ENCODE measurements around the gene CNTNAP2.

Gene CNTNAP2

GRCh38 chr7:147810269-147810668 is 1693.7 kb downstream of the CNTNAP2 start:
- H3K4me1 ChIP-seq (ENCODE audit: insufficient read depth, low read length) = no peaks in the 10 kb centered on the region
- H3K9ac ChIP-seq (ENCODE audit: low read depth, low read length) = no peak overlapping the region
- H3K4me3 ChIP-seq (ENCODE audit: low read length) = no peak overlapping the region
- no peak overlapping the region for H3K27ac ChIP-seq (ENCODE audit: low read length)
- H3K27me3 ChIP-seq (ENCODE audit: insufficient read depth, low read length) = no peaks in the 10 kb centered on the region
- no peaks in the 10 kb centered on the region for H3K36me3 ChIP-seq (ENCODE audit: insufficient read depth, low read depth, low read length)
- no peaks in the 10 kb centered on the region; the same call in 1 of the 2 replicates for H3K9me3 ChIP-seq (ENCODE audit: insufficient read depth, low read depth, low read length)

DNA sequence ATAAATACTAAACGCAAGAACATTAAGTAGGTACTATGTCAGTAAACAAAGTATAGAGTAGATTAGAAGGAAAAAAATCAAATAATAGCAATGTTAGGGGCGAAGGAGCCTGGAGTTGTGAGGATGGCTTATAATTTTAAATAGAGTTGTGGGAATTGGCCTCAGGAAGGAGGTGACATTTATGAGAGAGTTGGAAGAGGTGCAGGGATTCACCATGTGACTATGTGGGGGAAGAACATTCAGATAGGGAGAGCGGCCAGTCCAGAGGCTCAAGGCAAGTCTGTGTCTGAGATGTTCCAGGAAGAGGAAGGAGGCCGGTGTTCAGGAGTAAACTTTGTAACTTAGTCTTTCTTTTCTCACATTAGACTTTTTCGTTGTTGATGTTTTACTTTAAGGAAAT is 1695.3 kb downstream of the CNTNAP2 start:
- Histone ChIP-seq H3K27ac (ENCODE audit: low read length) (no peak overlapping the region), H3K4me1 (ENCODE audit: insufficient read depth, low read length) (no peaks in the 10 kb centered on the region), H3K36me3 (ENCODE audit: insufficient read depth, low read depth, low read length) (no peaks in the 10 kb centered on the region), H3K9ac (ENCODE audit: low read depth, low read length) (no peak overlapping the region), H3K9me3 (ENCODE audit: insufficient read depth, low read depth, low read length) (no peaks in the 10 kb centered on the region), H3K27me3 (ENCODE audit: insufficient read depth, low read length) (no peaks in the 10 kb centered on the region), H3K4me3 (ENCODE audit: low read length) (no peak overlapping the region)

DNA sequence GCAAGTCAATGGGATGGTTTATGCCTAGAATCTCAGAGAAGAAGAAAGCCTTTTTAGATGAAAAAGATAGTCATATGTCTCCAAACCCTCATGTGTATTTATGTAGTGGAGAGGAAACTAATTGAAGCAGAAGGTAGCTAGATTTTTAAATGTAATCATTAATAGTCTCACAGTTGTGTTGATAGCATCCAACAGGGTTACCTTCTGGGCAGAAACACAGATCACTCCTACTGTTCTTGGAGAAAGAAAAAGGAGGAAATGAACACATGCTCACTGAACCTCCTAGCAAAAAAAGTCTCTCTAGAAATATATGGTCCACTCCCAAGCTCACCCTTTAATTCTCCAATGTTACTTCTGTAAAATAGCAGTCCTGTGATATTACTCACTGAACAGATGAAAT is 1696.7 kb downstream of the CNTNAP2 start:
- H3K9ac ChIP-seq (ENCODE audit: low read depth, low read length) = no peak overlapping the region
- no peaks in the 10 kb centered on the region for H3K27me3 ChIP-seq (ENCODE audit: insufficient read depth, low read length)
- no peaks in the 10 kb centered on the region for H3K36me3 ChIP-seq (ENCODE audit: insufficient read depth, low read depth, low read length)
- no peaks in the 10 kb centered on the region for H3K9me3 ChIP-seq (ENCODE audit: insufficient read depth, low read depth, low read length)
- no peaks in the 10 kb centered on the region for H3K4me1 ChIP-seq (ENCODE audit: insufficient read depth, low read length)
- H3K27ac ChIP-seq (ENCODE audit: low read length) = no peak overlapping the region
- no peak overlapping the region for H3K4me3 ChIP-seq (ENCODE audit: low read length)

GRCh38 chr7:147818317-147818716 is 1701.7 kb downstream of the CNTNAP2 start:
- Histone ChIP-seq H3K9ac (ENCODE audit: low read depth, low read length) (no peak overlapping the region), H3K36me3 (ENCODE audit: insufficient read depth, low read depth, low read length) (no peaks in the 10 kb centered on the region), H3K9me3 (ENCODE audit: insufficient read depth, low read depth, low read length) (no peaks in the 10 kb centered on the region), H3K27me3 (ENCODE audit: insufficient read depth, low read length) (no peaks in the 10 kb centered on the region), H3K27ac (ENCODE audit: low read length) (no peak overlapping the region), H3K4me3 (ENCODE audit: low read length) (no peak overlapping the region), H3K4me1 (ENCODE audit: insufficient read depth, low read length) (no peaks in the 10 kb centered on the region; the same call in 1 of the 2 replicates)

DNA sequence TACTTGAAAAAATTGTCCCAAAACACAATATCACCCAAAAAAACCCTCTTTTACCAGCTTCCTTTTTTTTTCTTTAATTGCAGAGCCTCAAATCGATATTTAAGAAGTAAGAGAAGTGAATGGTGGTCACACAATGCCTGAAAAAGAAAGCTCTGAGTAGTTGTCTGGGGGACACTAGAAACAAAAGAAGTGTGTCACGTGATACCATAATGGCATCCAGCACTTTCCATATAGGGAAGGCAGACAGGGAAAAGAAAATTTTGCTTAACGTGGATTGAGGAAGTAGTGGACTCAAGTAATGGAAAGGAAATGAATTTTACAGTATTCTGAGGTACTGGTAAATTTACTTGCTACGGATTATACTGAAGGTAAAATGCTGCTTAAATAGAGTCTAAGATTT is 1708.1 kb downstream of the CNTNAP2 start:
- Histone ChIP-seq H3K4me1 (ENCODE audit: insufficient read depth, low read length) (no peaks in the 10 kb centered on the region; the same call in 1 of the 2 replicates), H3K27ac (ENCODE audit: low read length) (no peak overlapping the region), H3K9me3 (ENCODE audit: insufficient read depth, low read depth, low read length) (no peaks in the 10 kb centered on the region), H3K36me3 (ENCODE audit: insufficient read depth, low read depth, low read length) (no peaks in the 10 kb centered on the region), H3K27me3 (ENCODE audit: insufficient read depth, low read length) (no peaks in the 10 kb centered on the region), H3K9ac (ENCODE audit: low read depth, low read length) (no peak overlapping the region), H3K4me3 (ENCODE audit: low read length) (no peak overlapping the region)

DNA sequence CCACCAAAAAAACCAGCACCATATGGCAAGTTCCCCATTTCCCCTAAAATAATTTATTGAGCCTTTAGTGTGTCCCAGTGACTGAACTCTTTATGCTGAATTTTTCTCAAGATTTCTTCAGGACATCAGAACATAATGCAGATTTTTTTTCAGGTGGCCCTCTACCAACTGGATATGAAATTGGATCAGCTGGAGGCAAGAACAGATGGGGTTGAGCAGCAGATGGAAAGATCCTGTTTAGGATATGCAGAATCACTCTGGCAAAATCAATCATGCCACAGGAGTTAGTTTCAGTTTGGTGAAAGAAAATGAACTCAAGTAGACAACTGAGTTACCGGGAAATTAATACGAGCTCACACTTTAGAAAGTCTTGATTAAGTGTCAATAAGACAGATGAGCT is 1712.4 kb downstream of the CNTNAP2 start:
- H3K9ac ChIP-seq (ENCODE audit: low read depth, low read length) = no peak overlapping the region
- no peaks in the 10 kb centered on the region for H3K36me3 ChIP-seq (ENCODE audit: insufficient read depth, low read depth, low read length)
- no peaks in the 10 kb centered on the region for H3K9me3 ChIP-seq (ENCODE audit: insufficient read depth, low read depth, low read length)
- H3K4me1 ChIP-seq (ENCODE audit: insufficient read depth, low read length) = no peaks in the 10 kb centered on the region
- H3K4me3 ChIP-seq (ENCODE audit: low read length) = no peak overlapping the region
- no peak overlapping the region for H3K27ac ChIP-seq (ENCODE audit: low read length)
- no peaks in the 10 kb centered on the region for H3K27me3 ChIP-seq (ENCODE audit: insufficient read depth, low read length)

DNA sequence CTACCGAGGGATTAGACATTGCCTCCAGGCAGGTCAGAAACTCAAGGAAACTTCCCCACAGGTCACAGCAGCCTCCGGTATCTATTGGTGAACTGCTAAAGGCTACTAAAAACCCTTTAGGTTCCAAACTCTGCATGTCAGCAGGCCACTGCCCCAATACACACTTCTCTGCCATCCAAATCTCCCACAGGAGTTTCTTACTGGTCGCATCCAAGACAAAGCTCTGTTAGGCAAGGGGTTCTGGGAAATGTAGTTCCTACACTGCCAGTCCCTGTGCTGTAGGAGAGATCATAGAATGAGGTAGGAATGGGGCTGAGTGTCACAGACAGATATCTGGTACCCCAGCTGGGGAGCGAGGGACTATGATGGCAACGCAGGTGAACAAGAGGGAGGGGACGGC is 1717.0 kb downstream of the CNTNAP2 start:
- Histone ChIP-seq H3K4me3 (ENCODE audit: low read length) (no peak overlapping the region), H3K9ac (ENCODE audit: low read depth, low read length) (no peak overlapping the region), H3K27me3 (ENCODE audit: insufficient read depth, low read length) (no peaks in the 10 kb centered on the region), H3K9me3 (ENCODE audit: insufficient read depth, low read depth, low read length) (peaks cover 6% of the 10 kb centered on the region; the same call in 1 of the 2 replicates), H3K4me1 (ENCODE audit: insufficient read depth, low read length) (no peaks in the 10 kb centered on the region), H3K27ac (ENCODE audit: low read length) (no peak overlapping the region), H3K36me3 (ENCODE audit: insufficient read depth, low read depth, low read length) (no peaks in the 10 kb centered on the region)

DNA sequence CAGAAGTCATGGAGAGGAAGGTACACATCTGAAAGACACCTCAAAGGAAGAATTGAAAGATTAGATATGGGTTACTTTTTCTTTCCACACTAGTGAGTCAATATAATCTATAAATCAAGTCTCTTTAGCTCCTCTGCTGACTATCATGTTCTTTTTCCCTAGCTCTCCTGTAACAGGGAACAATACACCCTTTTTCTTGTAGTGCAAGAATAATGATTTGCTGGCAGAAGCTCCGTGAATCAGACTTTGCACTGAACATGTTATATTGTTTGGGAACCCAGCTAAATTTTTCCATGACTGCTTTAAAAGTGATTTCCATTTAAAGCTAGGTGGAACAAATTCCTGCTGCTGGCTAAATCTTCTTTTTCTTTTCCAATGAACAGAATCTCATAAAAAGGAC is 1717.4 kb downstream of the CNTNAP2 start:
- peaks cover 7% of the 10 kb centered on the region; the same call in 1 of the 2 replicates for H3K9me3 ChIP-seq (ENCODE audit: insufficient read depth, low read depth, low read length)
- no peaks in the 10 kb centered on the region for H3K4me1 ChIP-seq (ENCODE audit: insufficient read depth, low read length)
- H3K9ac ChIP-seq (ENCODE audit: low read depth, low read length) = no peak overlapping the region
- no peak overlapping the region for H3K27ac ChIP-seq (ENCODE audit: low read length)
- H3K4me3 ChIP-seq (ENCODE audit: low read length) = no peak overlapping the region
- no peaks in the 10 kb centered on the region for H3K36me3 ChIP-seq (ENCODE audit: insufficient read depth, low read depth, low read length)
- H3K27me3 ChIP-seq (ENCODE audit: insufficient read depth, low read length) = no peaks in the 10 kb centered on the region

DNA sequence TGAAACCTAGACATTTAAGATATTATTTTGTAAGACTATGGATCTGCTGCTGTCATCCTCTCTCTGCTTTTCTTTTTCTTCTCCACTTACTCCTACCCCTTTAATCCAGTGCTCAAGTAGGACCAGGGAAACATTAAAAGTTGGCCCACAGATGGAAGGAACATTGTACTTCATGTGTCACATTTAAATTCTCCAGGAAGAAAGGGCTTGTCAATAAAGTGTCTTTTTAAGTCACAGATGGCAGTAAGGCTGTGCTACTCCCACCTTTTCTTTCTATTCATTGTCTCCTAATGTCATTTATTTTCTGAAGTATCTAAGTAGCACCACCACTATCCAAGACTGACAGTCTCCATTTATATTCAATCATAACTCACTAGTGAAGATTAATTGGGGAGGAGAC is 1736.2 kb downstream of the CNTNAP2 start:
- no peaks in the 10 kb centered on the region; the same call in 1 of the 2 replicates for H3K9me3 ChIP-seq (ENCODE audit: insufficient read depth, low read depth, low read length)
- H3K4me1 ChIP-seq (ENCODE audit: insufficient read depth, low read length) = no peaks in the 10 kb centered on the region
- H3K4me3 ChIP-seq (ENCODE audit: low read length) = no peak overlapping the region
- no peaks in the 10 kb centered on the region for H3K36me3 ChIP-seq (ENCODE audit: insufficient read depth, low read depth, low read length)
- no peak overlapping the region for H3K9ac ChIP-seq (ENCODE audit: low read depth, low read length)
- no peaks in the 10 kb centered on the region for H3K27me3 ChIP-seq (ENCODE audit: insufficient read depth, low read length)
- no peak overlapping the region for H3K27ac ChIP-seq (ENCODE audit: low read length)

- Histone ChIP-seq H3K9ac (ENCODE audit: low read depth, low read length) (no peak overlapping the region), H3K27me3 (ENCODE audit: insufficient read depth, low read length) (no peaks in the 10 kb centered on the region)
These were observed 1740.8 kb downstream of the CNTNAP2 start for GRCh38 chr7:147857152-147858140.

DNA sequence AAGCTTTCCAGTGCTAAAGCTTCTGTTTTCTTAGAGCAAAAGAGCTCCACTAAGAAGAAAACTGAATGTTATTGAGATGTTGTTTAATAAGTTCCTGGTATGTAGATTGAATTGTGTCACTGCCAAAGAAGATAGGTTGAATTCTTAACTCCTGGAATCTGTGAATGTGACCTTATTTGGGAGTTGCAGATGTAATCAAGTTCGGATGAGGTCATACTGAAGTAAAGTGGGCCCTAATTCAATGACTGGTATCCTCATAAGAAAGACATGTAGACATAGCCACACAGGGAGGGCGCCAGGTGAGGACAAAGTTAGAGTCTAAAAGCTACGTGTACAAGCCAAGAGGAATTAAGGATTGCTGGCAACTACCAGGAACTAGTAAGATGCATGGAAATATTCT is 1741.8 kb downstream of the CNTNAP2 start:
- Histone ChIP-seq H3K9ac (ENCODE audit: low read depth, low read length) (no peak overlapping the region), H3K4me3 (ENCODE audit: low read length) (no peak overlapping the region), H3K36me3 (ENCODE audit: insufficient read depth, low read depth, low read length) (no peaks in the 10 kb centered on the region), H3K27ac (ENCODE audit: low read length) (no peak overlapping the region), H3K9me3 (ENCODE audit: insufficient read depth, low read depth, low read length) (no peaks in the 10 kb centered on the region; the same call in 1 of the 2 replicates), H3K27me3 (ENCODE audit: insufficient read depth, low read length) (no peaks in the 10 kb centered on the region), H3K4me1 (ENCODE audit: insufficient read depth, low read length) (no peaks in the 10 kb centered on the region)

More at GRCh38 chr7:147857152-147858140, 1740.8 kb downstream of the CNTNAP2 start:
- Histone ChIP-seq H3K27ac (ENCODE audit: low read length) (no peak overlapping the region), H3K4me1 (ENCODE audit: insufficient read depth, low read length) (no peaks in the 10 kb centered on the region), H3K4me3 (ENCODE audit: low read length) (no peak overlapping the region), H3K9me3 (ENCODE audit: insufficient read depth, low read depth, low read length) (no peaks in the 10 kb centered on the region; the same call in 1 of the 2 replicates), H3K36me3 (ENCODE audit: insufficient read depth, low read depth, low read length) (no peaks in the 10 kb centered on the region)

DNA sequence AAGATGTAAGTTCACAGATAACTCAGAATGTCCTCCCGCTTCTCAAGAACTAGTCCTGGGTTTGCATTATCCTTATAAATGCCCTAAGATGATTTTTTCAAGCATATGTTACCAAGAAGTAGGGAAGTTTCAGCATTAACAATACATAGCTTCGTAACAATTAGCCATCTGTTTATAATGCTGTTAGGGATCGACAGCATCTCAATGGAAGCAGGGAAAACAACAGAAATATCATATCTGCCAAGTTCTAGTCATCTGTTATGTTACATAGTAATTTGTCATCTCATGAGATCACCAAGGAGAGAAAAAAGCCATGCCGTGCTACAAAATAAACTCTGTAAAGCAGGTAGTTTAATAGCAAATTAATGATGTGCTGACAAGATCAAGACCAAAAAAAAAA is 1742.4 kb downstream of the CNTNAP2 start:
- Histone ChIP-seq H3K4me1 (ENCODE audit: insufficient read depth, low read length) (no peaks in the 10 kb centered on the region), H3K27me3 (ENCODE audit: insufficient read depth, low read length) (no peaks in the 10 kb centered on the region), H3K36me3 (ENCODE audit: insufficient read depth, low read depth, low read length) (no peaks in the 10 kb centered on the region), H3K4me3 (ENCODE audit: low read length) (no peak overlapping the region), H3K27ac (ENCODE audit: low read length) (no peak overlapping the region), H3K9me3 (ENCODE audit: insufficient read depth, low read depth, low read length) (no peaks in the 10 kb centered on the region; the same call in 1 of the 2 replicates), H3K9ac (ENCODE audit: low read depth, low read length) (no peak overlapping the region)
